NCI-H1930 (cell line): ENCODE data around the gene GABBR2.

Experiments
- DNase-seq, 2 experiments: peaks; one replicate each; lab custom pipeline; 2025; lab: John Stamatoyannopoulos, UW

GABBR2 gene

DNA sequence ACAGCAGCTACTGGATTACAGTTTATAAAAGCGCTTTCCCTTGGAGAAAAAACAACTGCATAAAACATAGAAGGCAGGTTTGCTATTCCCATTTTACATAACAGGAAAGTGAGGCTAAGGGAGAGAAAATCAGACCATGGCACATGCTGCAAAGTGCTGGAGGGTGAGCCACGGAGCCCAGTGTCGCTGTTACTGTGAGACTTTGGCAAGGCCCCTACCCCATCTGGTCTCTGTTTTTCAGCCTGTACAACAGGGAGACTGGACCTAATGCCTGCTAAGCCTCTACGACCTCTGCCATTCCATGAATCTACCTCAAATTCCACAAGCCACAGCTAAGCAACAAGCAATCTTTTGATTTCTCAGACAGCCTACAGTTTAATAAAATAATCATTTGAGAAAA, 139.2 kb downstream of the GABBR2 start:
- no peak for DNase-seq

DNA sequence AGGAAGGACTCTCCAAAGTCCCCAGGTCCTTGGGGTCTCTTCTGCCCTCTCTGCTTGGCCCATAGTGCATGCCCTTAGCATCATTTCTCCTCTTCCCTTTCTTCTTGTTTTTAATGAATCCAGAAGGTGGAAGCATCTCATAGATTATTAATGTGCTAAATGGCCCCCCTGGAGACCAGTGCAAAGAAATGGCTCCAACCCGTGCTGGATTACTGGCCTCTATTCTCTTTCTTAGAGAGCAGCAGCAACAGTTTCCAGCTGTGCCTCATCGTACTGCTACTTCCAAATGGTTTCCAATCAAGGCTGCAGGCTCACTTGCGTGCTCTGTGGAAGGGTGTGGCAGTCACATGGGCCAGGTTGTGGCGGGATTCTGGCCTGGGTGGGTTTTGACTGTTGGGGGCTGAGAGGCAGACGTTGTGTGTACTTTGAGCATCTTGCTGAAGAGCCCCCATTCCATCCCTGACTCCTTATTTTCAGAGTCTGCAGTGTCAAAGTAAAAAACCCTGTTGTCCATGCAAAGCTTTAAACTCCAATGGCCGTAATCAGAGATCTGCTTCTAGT, 139.7 kb downstream of the GABBR2 start:
- DNase-seq = no peak

DNA sequence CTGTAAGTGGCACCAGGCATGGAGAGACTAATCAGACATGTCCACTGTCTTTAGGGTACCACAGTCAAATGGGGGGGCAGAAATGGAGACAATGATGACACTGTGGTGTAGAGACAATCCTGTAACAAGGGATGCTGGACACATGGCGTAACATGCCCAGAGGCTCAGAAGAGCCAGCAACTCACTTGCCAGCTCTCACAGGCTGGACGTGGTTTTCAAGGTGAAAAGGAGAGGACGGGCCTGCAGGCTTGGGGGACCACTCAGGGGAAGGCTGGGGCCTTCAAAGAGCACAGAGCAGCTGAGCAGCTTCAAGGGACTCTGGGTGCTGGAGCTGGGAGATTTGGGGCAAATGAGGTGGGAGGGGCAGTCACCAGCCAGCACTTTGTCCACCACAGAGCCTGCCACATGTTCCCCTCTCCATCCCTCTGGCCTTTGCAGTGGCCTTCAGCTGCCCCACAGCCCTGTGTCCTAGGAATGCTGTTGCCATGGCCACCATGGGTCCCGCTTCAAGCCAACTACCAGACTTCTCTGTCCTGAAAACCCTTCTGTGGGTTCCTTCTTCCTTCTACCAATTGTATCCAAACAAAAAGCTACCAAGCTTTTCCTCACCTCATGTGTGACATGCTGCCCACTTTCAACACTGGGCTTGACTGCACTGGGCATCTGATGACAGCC, 140.4 kb downstream of the GABBR2 start:
- no peak for DNase-seq

DNA sequence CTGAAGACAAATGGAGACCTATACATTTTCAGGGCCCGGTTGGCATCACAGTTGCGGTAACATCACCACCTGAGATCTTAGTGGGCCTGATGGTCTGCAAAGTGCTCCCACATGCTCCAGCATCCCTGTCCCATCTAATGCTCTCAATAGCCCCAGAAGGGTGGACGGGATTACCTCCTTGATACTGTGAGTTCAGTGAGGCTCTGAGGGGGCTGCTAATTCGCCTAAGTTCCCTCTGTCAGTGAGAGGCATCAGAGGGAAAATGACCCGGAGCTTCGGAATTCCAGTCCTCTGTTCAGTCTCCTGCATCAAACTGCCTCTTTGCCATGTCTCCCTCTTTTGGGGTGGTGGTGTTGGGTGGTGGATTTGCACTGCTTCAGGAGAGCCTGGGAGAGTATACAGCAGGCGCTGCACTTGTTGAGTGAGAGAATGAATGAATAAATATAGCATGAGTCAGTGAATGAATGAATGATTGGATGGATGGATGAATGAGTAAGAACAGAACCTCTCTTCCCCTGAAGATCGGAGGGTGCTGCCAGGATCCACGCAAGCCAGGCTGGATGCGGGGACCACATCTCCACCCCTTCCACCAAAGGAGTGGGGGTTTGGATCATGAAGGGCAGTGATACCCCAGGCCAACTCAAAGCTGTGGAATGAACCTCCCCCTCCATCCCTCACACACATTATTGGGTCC, 141.0 kb downstream of the GABBR2 start:
- no peak for DNase-seq

DNA sequence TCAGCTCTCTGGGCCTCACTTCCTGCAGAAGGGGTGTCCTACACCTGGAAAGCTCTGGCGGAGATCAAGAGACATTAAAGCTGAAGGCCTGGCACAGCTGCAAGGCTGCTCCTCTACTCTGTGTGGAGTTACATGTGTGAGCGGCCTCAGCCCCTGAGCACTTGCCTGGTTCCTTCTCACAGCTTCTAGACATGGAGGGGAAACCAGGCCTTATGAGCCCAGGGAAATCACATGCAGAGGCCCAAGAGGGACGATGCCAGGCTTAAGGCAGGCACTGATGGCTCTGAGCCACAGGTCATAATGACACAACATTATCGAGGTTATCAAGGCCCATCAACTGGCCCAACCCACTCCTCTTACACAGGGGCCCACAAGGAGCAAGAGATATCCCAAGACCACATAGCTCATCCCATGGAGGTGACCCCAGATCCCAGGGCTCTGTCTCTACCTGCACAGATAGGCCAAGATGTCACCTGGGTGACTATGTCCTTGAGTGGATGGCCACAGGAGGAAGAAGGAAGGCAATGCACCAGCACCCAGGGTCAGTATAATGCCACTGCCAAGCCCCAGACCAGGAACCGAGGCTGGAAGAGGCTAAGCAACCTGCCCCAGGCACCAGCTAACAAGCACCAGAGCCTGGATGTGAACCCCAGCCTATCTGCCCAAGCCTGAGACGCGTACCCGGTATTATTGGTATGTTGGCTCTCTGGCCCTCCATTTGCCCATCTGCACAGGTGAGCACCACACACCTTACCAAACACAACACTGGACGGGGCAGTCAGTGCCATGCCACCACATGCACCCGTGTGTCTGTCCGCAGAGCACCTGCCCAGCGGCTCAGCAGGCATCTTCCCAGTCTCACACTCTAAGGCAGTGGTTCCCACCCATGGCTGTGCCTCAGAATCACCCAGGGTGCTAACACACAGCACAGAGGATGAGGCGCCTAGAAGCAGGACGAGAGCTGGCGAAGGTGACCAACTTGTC, 143.3 kb downstream of the GABBR2 start:
- DNase-seq = no peak

DNA sequence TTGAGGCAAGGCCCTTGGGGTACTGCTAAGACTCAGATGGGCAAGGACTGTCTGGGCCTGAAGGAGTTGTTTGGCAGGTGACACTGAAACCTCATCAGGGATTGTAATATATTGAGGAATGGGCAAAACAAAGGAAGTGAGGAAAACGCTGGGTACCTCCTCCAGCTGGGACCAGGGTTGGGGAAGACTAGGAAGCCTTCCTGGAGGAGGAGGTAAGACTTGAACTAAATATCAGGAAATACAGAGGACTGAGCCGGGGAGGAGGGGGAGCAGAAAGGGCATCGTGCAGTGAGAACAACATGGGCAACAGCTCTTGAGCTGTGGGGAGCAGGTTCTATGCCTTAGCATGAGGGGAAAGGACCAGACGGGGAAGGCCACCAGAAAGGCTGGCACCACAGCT, 144.0 kb downstream of the GABBR2 start:
- no peak for DNase-seq

DNA sequence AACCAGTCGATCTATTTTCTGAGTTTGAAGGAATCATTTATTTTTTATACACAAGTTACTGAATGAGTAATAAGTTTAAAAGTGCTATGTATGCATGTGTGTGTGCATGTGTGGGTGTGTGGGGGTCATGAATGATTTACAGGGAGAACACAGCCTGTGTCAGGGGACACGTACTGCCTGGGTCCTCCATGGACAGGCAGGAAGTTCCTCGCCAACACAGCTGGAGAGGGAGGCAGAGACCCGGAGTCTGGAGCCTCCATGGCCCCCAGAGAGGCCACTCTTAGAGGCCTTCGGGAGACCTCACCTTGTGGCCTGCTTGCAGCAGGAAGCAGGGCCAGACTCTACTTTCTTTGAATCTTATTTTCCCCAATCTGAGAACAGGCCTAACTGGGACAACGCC, 144.7 kb downstream of the GABBR2 start:
- no peak for DNase-seq

DNA sequence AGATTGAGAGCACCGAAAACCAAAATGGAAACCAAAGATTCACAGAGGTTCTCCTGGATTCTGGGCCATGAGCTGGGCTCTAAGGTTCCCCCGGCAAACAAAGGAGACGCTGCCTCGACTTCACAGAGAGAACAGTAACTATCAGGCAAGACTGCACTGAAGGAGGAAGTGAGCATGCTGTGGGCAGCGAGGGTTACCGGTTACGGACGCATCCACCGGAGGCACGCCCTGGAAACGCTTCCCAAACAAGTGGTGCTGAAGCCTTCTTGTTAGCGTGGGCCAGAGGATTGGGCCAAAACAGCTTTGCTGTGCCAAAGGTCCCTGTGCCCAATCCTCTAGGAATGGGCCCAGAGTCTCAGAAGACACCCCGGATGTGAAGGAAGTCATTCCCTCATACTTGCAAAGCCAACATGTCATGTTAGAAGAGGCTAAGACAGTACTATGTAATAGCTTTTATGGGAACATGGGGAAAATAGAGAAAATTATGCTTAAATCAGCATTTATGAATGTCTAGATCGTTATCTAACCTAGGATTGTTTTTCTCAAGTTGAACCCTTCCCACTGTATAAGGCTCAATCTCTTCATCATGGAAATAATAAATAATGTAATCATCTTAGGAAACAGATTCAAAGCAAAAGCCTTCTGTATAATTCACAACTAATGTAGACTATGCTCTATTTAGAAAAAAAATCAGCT, 145.4 kb downstream of the GABBR2 start:
- no peak for DNase-seq

DNA sequence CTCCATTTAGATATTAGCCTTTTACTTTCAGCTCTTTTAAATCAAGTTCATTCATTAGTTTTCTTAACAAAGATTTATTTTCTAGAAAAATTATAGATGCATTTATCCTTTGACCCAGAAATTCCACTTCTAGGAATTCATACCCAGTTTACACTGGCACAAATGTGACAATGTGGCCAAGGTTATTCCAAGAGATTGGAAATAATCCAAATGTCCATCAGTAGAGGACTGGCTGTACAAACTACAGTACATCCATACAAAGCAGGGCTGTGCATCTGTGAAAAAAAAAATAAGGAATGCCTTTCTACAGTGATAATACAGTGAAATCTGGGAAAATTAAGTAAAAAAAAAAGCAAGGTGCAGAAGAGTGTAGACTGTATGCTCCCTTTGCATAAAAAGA, 149.2 kb downstream of the GABBR2 start:
- no peak for DNase-seq

DNA sequence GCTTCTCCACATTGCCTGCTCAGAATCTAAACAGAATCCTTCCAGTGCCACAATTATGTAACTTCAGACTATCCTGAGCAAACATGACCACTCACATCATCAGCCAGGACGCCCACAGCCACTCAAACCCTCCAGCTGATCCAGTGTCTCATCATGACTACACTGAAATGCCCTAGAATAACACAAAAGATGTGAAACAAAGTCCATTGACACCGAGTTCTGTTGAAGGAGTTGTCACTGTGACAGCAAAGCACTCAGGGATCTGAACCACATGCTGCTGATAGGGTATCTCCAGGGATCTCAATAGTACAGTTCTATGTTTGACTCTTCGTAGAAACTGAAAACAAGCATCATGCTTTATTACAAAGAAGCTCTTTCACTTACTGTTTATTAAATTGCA, 150.2 kb downstream of the GABBR2 start:
- DNase-seq = no peak

DNA sequence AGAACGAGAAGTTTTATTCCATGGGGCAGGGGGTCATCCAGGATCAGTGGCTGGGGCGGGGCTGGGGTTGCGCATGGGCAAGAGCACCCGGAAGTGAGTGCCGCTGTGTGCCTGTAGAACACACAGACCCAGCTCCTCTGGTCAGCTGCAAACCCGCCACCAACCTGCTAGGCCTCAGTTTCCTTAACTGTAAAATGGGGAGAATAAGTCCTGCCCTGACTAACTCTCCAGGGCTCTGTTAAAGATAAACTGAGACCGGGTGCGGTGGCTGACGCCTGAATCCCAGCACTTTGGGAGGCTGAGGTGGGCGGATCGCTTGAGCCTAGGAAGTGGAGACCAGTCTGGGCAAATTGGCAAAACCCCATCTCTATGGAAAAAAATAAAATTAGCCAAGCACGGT, 152.2 kb downstream of the GABBR2 start:
- DNase-seq = no peak

DNA sequence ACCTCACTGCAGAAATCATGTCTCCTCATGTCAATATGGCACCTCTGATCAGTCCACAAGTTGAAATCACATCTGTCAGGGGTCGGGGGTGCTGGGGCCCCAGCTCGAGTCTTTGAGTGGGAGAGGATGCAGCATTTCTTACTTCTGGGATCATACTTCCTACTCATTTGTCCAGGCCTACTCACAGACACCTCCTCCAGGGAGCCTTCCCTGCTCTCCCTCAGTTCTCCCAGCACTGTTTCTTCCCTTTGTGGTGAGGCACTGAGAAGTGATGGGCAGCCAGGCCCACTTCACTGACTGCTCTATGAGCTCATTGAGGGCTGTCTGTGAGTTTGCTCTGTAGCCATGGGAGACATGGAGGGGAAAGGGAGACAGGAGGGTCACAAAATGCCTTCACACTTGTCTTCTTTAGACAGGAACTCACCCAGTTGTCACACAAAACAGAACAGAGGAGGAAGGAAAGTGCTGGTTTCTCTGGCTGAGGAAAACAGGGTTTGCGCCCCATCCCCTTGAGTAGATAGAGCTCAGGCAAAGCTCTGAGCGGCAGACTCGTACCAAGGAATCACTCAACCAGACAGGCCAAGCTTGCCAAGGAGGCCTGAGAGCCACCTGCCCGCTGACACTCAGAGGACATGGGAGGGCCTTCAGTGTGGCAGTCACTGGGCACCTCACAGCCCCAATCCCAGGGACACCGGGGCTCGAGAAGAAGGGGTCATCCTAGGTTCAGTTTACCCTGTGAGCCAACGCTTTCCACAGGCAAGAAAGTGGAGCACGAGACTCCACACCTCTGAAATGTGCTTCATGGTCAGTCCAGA, 152.9 kb downstream of the GABBR2 start:
- no peak for DNase-seq

DNA sequence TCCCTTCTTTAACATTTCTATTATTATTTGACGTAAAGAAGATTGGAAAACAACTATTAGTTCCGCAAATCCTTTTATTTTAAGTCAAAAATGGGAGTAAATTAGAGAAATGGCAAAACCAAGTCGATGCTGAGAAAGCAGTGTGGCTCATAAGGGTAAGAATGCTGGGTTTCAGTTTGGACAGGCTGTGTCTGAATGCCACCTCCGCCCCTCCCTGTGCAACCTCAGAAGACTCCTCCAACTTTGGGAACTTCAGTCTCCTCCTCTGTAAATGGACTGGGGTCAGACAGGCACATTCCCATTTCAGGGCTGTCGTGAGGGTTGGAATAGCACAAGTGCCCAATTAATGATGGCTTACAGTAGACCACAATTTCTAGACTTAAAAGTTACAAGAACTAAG, 154.0 kb downstream of the GABBR2 start:
- DNase-seq = no peak

DNA sequence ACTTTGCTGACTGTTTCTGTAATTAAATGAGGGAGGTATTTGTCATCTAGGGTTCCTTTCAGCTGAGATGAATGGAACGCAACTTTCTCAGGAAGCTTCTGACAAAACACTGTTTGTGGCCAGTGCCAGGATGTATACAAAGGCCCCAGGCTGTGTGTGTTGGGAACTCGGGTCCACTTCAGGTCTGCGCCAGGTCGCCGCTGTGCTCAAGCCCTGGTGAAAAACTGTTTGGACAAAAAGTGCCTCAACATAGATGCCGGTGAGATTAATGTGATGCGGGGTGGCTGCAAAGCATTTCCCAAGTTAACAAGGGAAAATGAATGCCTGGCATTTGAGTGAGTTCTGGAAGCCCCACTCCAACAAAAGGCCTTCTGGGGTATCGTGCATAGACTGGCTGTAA, 156.4 kb downstream of the GABBR2 start:
- DNase-seq = no peak

DNA sequence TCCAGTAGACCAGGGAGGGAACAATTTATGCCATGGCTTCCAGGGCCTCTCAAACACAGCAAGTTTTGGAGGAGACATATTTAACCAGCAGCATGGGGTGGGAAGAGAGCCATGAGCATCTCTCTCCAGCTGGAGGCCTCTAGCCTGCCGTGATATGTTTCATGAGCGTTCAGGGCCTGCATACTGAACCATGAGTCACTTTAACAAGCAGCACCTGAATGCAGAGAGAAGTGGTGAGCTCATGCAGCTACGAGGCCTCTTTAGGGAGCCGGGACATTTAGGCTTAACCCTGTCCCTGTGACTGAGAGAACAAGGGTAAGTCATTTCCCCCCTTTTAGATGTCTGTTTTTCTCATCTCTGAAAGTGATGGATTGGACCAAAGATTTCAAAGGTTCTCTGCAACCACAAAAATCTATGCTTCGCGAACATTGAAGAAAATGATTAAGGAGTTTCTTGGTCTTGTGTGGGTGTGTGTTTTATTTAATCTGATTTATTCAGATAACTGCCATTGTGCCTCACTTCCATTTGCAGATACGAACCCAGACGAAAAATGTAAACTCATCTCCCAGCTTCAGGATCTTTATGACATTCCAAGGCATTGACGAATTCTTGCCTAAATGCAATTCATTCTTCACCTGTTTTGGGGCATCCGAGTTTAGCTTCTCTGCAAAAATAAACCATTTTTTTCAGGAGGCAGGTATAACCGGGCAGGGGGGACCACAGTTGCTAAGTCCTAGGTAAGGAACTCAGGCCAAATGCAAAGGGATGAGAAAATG, 157.0 kb downstream of the GABBR2 start:
- DNase-seq = no peak

DNA sequence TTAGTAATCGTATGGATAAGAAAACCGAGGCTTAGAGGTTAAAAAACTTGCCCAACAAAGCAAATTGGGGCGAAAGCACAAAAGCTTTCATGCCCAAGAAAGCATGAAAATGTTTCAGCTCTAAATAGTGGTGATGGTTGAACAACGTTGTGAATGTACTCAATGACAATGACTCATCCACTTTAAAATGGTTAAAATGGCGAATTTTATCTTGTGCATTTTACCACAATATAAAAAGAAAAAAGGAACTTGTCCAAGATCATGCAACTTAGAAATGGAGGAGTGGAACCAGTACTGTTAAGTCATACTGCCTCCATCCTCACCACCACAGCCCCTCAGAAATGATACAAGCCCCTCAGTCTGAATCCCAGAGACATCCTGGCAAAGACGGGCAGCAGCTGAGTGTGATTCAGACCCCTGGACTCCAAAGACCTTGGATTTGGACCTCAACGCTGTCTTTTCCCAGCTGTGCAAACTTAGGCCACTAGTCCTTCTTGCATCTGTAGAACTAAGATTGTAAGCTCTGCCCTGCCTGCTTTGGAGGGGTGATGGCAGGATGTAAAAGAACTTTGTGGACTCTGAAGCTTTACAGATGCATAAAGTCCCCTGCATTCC, 158.4 kb downstream of the GABBR2 start:
- no peak for DNase-seq

DNA sequence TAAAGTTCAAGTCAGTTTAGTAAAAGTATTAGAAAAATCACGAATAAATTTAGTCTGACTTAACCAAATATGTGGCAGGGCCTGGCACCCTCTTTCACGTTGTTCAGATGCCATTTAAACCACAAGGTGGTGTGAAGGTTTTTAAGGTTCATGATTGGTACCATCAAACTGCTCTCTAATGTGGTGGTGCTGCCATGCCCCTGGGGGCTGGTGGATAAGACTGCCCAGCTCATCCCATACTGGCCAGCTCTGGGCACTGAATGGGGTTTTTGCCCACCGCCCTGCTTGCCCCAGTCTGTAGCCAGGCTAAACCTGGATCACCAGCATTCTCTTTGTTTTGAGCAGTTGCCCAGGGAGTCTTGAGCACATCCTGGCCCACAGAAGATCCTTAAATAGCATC, 159.3 kb downstream of the GABBR2 start:
- no peak for DNase-seq

DNA sequence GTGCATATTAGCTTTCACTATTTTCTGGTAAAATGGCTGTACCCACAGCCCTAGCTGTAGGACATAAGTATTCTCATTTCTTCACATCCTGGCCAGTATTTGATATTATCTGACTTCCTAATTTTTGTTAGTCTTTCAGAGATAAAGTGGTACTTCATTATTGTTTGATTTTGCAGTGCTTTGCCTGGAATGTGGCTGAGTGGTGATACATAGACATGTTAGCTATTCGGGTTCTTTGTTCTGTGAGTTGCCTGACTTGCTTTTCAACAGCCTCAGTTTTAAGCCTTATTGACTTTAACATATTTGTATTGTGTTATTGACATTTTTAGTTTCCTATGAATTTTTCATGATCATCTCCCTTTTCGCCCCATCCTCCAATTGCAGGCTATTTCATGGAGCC, 161.1 kb downstream of the GABBR2 start:
- no peak for DNase-seq

DNA sequence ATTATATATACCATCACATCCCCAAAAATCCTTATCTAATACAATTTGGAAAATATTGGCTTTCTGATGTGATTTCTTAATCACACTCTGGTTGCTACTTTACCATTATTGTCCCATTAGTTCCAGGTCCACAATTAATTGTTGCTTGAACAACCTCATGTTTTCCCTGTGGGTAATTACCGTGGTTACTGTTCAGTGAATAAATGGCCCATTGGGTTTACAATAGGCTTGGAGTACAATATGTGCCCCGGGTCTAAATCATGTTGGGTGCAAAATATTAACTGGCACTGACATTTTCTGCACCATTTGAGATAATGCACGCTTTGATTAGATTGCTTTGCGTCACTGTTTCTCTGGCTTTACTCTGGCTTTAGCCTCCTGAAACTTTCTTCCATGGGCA, 163.7 kb downstream of the GABBR2 start:
- DNase-seq = no peak
